ENCODE measurements around the gene TMUB2.

DNA sequence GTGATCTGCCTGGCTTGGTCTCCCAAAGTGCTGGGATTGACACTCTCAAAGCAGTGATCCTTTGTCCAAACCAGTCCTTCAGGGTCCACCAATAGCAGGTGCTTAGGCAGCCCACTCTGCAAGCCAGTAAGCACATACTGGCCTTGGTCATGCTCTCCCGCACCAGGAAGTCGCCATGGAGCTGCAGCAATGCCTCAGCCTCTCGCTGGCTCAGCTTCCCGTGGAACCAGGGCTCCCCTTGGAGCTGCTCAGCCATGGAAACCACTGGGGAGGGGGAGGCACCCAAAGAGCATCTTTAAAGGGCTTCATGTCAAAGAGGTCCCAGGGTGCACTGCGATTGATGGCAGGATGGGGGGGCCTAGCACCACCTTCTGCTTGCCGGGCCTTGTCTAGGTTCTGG, 42.3 kb downstream of the TMUB2 start:
- TF ChIP-seq, protein P1, sequence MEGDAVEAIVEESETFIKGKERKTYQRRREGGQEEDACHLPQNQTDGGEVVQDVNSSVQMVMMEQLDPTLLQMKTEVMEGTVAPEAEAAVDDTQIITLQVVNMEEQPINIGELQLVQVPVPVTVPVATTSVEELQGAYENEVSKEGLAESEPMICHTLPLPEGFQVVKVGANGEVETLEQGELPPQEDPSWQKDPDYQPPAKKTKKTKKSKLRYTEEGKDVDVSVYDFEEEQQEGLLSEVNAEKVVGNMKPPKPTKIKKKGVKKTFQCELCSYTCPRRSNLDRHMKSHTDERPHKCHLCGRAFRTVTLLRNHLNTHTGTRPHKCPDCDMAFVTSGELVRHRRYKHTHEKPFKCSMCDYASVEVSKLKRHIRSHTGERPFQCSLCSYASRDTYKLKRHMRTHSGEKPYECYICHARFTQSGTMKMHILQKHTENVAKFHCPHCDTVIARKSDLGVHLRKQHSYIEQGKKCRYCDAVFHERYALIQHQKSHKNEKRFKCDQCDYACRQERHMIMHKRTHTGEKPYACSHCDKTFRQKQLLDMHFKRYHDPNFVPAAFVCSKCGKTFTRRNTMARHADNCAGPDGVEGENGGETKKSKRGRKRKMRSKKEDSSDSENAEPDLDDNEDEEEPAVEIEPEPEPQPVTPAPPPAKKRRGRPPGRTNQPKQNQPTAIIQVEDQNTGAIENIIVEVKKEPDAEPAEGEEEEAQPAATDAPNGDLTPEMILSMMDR (IDR thresholded peaks at IDR 0.05) = no peak
- no peak for TF ChIP-seq POLR2A (IDR thresholded peaks at IDR 0.05)

All from testis (tissue), 2 donors.